ENCODE measurements around the gene GABRB1. TPM values are rescaled to one million over a fixed set of nuclear protein-coding genes. Genes with fewer than 3 reads are reported as not detected.

Gene GABRB1
- total and polyA plus RNA-seq, 2 experiments from 2014 or later: 2.8 to 5.5 TPM

GRCh38 chr4:47359891-47360290 is 328.5 kb downstream of the GABRB1 start:
- TF ChIP-seq EZH2 (IDR thresholded peaks at IDR 0.05; ENCODE audit: borderline replicate concordance) (no peak), CTCF (IDR thresholded peaks at IDR 0.05; ENCODE audit: poor library complexity) (no peak), EZH2phosphoT487 (IDR thresholded peaks at IDR 0.05; ENCODE audit: low read depth, severe bottlenecking, unreplicated experiment) (no peak)
- Histone ChIP-seq H3K79me2 (no peaks in the 10 kb centered on the region), H3K4me2 (no peak overlapping the region), H3K4me3 (no peak overlapping the region), H3K36me3 (replicated peaks; ENCODE audit: insufficient read depth, low read depth) (no peaks in the 10 kb centered on the region), H3K9me3 (ENCODE audit: low read depth) (no peaks in the 10 kb centered on the region), H3K4me1 (ENCODE audit: insufficient read depth) (no peaks in the 10 kb centered on the region), H3K27ac (no peak overlapping the region), H3K9me2 (replicated peaks; ENCODE audit: insufficient read depth) (no peaks in the 10 kb centered on the region), H2AFZ (no peak overlapping the region), H4K20me1 (ENCODE audit: insufficient read depth, poor library complexity, severe bottlenecking) (no peaks in the 10 kb centered on the region), H3K27me3 (no peaks in the 10 kb centered on the region)
- no peak for DNase-seq (ENCODE audit: low spot score)
- 58% methylated on average over 4 of the region's 4 CpGs for WGBS (ENCODE audit: low lambda C conversion rate, missing lambda C conversion rate)

- Histone ChIP-seq H3K27me3 (no peaks in the 10 kb centered on the region), H3K79me2 (no peaks in the 10 kb centered on the region), H3K4me1 (ENCODE audit: insufficient read depth) (no peaks in the 10 kb centered on the region), H4K20me1 (ENCODE audit: insufficient read depth, poor library complexity, severe bottlenecking) (no peaks in the 10 kb centered on the region), H2AFZ (no peak overlapping the region), H3K36me3 (replicated peaks; ENCODE audit: insufficient read depth, low read depth) (no peaks in the 10 kb centered on the region), H3K4me3 (no peak overlapping the region), H3K4me2 (no peak overlapping the region), H3K27ac (no peak overlapping the region), H3K9me2 (replicated peaks; ENCODE audit: insufficient read depth) (no peaks in the 10 kb centered on the region), H3K9me3 (ENCODE audit: low read depth) (no peaks in the 10 kb centered on the region)
- 96% methylated on average over 2 of the region's 2 CpGs for whole genome bisulfite sequencing (ENCODE audit: low lambda C conversion rate, missing lambda C conversion rate)
- no peak for DNase-seq (ENCODE audit: low spot score)
- no peak for TF ChIP-seq CTCF (IDR thresholded peaks at IDR 0.05; ENCODE audit: poor library complexity)
- TF ChIP-seq EZH2phosphoT487 (IDR thresholded peaks at IDR 0.05; ENCODE audit: low read depth, severe bottlenecking, unreplicated experiment): no peak
- TF ChIP-seq EZH2 (IDR thresholded peaks at IDR 0.05; ENCODE audit: borderline replicate concordance): no peak
Observed at GRCh38 chr4:47367761-47368160, 336.4 kb downstream of the GABRB1 start.

GRCh38 chr4:47368211-47368610 is 336.8 kb downstream of the GABRB1 start:
- no peak for DNase-seq (ENCODE audit: low spot score)
- WGBS (ENCODE audit: low lambda C conversion rate, missing lambda C conversion rate): 95% methylated on average over 1 of the region's 1 CpG

More at GRCh38 chr4:47368211-47368610, 336.8 kb downstream of the GABRB1 start:
- H3K27me3 ChIP-seq: no peaks in the 10 kb centered on the region
- no peaks in the 10 kb centered on the region for H3K36me3 ChIP-seq (replicated peaks; ENCODE audit: insufficient read depth, low read depth)
- H2AFZ ChIP-seq: no peak overlapping the region
- H3K27ac ChIP-seq: no peak overlapping the region
- no peaks in the 10 kb centered on the region for H3K9me2 ChIP-seq (replicated peaks; ENCODE audit: insufficient read depth)
- no peaks in the 10 kb centered on the region for H3K4me1 ChIP-seq (ENCODE audit: insufficient read depth)
- no peak overlapping the region for H3K4me3 ChIP-seq
- no peaks in the 10 kb centered on the region for H3K79me2 ChIP-seq
- no peaks in the 10 kb centered on the region for H4K20me1 ChIP-seq (ENCODE audit: insufficient read depth, poor library complexity, severe bottlenecking)
- TF ChIP-seq CTCF (IDR thresholded peaks at IDR 0.05; ENCODE audit: poor library complexity) (no peak), EZH2 (IDR thresholded peaks at IDR 0.05; ENCODE audit: borderline replicate concordance) (no peak), EZH2phosphoT487 (IDR thresholded peaks at IDR 0.05; ENCODE audit: low read depth, severe bottlenecking, unreplicated experiment) (no peak)
- no peak overlapping the region for H3K4me2 ChIP-seq
- no peaks in the 10 kb centered on the region for H3K9me3 ChIP-seq (ENCODE audit: low read depth)
